Measurements from ENCODE around the gene USHBP1. TPM values are rescaled to one million over a fixed set of nuclear protein-coding genes. Genes with fewer than 3 reads are reported as not detected.

Gene USHBP1
- total RNA-seq, 4 donors from 2014 or later = 0.70 to 4.8 (median 0.73) TPM; not detected in 1

GRCh38 chr19:17211547-17212446, 52.7 kb downstream of the USHBP1 start:
- H3K36me3 ChIP-seq = peaks cover 8 to 78% (median 15%) of the 10 kb centered on the region in 3 donors
- WGBS, 2 donors = 91 to 100% methylated on average over 2 to 6 of the region's 58 CpGs
- H3K9me3 ChIP-seq = no peaks in the 10 kb centered on the region
- intact Hi-C loops (cut with DNase I) = no loop called here
- no peak overlapping the region for H3K4me3 ChIP-seq
- H3K27me3 ChIP-seq = no peaks in the 10 kb centered on the region
- no peak for DNase-seq
- peaks cover 3 to 20% (median 11%) of the 10 kb centered on the region in 3 donors for H3K4me1 ChIP-seq
- H3K27ac ChIP-seq = no peak overlapping the region
- TF ChIP-seq, protein P1, sequence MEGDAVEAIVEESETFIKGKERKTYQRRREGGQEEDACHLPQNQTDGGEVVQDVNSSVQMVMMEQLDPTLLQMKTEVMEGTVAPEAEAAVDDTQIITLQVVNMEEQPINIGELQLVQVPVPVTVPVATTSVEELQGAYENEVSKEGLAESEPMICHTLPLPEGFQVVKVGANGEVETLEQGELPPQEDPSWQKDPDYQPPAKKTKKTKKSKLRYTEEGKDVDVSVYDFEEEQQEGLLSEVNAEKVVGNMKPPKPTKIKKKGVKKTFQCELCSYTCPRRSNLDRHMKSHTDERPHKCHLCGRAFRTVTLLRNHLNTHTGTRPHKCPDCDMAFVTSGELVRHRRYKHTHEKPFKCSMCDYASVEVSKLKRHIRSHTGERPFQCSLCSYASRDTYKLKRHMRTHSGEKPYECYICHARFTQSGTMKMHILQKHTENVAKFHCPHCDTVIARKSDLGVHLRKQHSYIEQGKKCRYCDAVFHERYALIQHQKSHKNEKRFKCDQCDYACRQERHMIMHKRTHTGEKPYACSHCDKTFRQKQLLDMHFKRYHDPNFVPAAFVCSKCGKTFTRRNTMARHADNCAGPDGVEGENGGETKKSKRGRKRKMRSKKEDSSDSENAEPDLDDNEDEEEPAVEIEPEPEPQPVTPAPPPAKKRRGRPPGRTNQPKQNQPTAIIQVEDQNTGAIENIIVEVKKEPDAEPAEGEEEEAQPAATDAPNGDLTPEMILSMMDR (IDR thresholded peaks at IDR 0.05) = no peak
- no peak for TF ChIP-seq POLR2A (IDR thresholded peaks at IDR 0.05)

- WGBS, 2 donors = 93 to 100% methylated on average over 2 to 5 of the region's 14 CpGs
- intact Hi-C loops (cut with DNase I) = no loop called here
- Histone ChIP-seq H3K4me3 (no peak overlapping the region), H3K36me3 (peaks cover 8 to 85% (median 15%) of the 10 kb centered on the region in 3 donors), H3K9me3 (no peaks in the 10 kb centered on the region), H3K27me3 (no peaks in the 10 kb centered on the region), H3K27ac (no peak overlapping the region), H3K4me1 (peaks cover 3 to 8% (median 6%) of the 10 kb centered on the region in 3 donors)
- DNase-seq = no peak
- TF ChIP-seq POLR2A (IDR thresholded peaks at IDR 0.05) = no peak
- TF ChIP-seq, protein P1 (IDR thresholded peaks at IDR 0.05) = no peak
Observed at GRCh38 chr19:17210296-17210695, 54.2 kb downstream of the USHBP1 start.

GRCh38 chr19:17209126-17210036, 55.2 kb downstream of the USHBP1 start:
- no peak for DNase-seq
- Histone ChIP-seq H3K36me3 (peaks cover 8 to 94% (median 15%) of the 10 kb centered on the region in 3 donors), H3K9me3 (no peaks in the 10 kb centered on the region), H3K4me1 (peaks cover 0 to 2% (median under 1%) of the 10 kb centered on the region in 3 donors), H3K27ac (no peak overlapping the region), H3K27me3 (no peaks in the 10 kb centered on the region), H3K4me3 (no peak overlapping the region)
- TF ChIP-seq, protein P1 (IDR thresholded peaks at IDR 0.05) = no peak
- TF ChIP-seq POLR2A (IDR thresholded peaks at IDR 0.05) = no peak
- intact Hi-C loops (cut with DNase I) = loop anchor here (10.0 kb wide), 1 partner anchor 75 kb away; the partner anchor contains the start of gene ANKLE1
- WGBS, 2 donors = 71 to 80% methylated on average over 11 to 12 of the region's 28 CpGs

DNA sequence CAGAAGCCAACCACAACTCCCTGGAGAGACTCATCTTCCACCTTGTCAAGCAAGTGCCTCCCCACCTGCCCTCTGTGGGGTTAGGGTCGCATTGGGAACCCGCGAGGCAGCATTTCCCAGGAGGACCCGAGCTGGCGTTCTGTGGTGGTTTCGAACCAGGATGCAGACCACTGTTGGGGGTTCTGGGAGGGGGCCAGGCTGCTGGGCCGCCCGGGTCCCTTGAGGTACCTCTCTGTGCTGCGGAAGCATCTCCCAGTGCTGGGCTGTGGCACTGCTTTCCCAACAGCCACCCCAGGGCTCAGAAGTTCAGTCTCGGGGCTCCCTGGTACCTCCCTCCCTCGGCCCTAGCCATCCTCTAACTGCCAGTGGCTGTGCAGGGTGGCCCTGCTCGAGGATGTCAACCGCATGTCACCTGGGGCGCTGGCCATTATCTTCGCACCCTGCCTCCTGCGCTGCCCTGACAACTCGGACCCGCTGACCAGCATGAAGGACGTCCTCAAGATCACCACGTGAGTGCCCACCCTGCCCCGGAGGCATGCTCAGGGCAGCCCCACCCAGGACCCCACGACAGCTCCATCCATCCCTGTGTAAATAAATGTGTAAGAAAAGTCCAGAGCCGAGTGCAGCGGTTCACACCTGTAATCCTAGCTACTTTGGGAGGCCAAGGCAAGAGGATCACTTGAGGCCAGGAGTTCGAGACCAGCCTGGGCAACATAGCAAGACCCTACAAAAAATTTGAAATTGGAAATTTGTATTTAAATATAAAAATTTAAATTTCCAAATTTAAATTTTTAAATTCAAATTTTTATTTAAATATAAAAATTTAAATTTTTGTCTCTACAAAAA, 57.6 kb downstream of the USHBP1 start:
- no peaks in the 10 kb centered on the region for H3K9me3 ChIP-seq
- H3K36me3 ChIP-seq = peaks cover 16 to 100% (median 21%) of the 10 kb centered on the region in 3 donors
- H3K27me3 ChIP-seq = no peaks in the 10 kb centered on the region
- H3K4me3 ChIP-seq = no peak overlapping the region
- DNase-seq = no peak
- TF ChIP-seq POLR2A (IDR thresholded peaks at IDR 0.05) = no peak
- TF ChIP-seq, protein P1 (IDR thresholded peaks at IDR 0.05) = no peak
- H3K4me1 ChIP-seq = no peaks in the 10 kb centered on the region
- intact Hi-C loops (cut with DNase I) = loop anchor here (10.0 kb wide), 1 partner anchor 78 kb away; the partner anchor contains the start of gene ANKLE1
- no peak overlapping the region for H3K27ac ChIP-seq
- WGBS, 2 donors = 86 to 96% methylated on average over 6 to 12 of the region's 25 CpGs
